GM19043 (cell line): ENCODE results near the gene TMIGD3.

Experiments
- ATAC-seq: cut with Tn5 transposase; IDR thresholded peaks from one replicate; pipeline ENCODE4 v1.9.1; 2021; ENCODE audit warnings: low read depth; ENCODE audit not compliant: unreplicated experiment

The TMIGD3 gene

GRCh38 chr1:111449703-111450017 lies 53.8 kb downstream of the TMIGD3 start:
- no peak for ATAC-seq

DNA sequence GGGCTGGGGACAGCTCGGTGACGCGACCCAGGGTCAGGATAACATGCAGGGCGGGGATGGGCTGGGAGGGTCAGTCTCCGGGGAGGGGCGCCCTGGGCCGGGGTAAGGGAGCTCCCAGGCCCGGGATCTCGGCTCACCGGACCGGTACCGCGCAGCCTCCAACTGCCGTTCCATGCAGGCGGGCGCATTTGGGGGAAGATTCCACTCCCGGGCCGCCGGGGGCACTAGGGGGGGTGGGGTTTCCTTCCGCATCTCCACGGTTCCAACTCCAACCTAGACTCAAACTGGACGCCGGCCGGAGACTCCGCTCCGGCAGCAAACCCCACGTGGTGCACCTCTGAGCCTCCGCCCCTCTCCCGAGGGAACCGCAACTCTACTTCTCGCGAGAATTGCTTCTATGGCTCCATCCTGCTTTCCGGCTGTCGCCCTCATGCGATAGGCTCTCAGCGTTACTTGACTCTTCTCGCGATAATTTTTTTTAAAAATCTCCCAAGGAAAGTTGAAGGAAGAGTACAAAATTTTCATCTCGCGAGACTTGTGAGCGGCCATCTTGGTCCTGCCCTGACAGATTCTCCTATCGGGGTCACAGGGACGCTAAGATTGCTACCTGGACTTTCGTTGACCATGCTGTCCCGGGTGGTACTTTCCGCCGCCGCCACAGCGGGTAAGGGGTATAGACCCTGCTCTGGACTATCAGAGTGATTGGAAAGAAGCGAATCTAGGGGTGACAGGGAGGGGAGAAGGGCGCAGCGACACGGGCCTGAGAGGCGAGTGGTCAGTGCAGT lies 54.3 kb downstream of the TMIGD3 start, which contains the start of the genes ATP5PB and WDR77:
TSS of gene ATP5PB (plus strand) at position 547 of the 785 bp plus-strand sequence. CDS start at position 625, 78 bp downstream.
TSS of gene WDR77 (minus strand) at position 339 of the 785 bp plus-strand sequence. CDS start at position 252, 87 bp downstream.
- ATAC-seq, result peak; percentile 87

GRCh38 chr1:111448482-111448917 lies 54.9 kb downstream of the TMIGD3 start:
- ATAC-seq, result peak; percentile 22

- ATAC-seq, result no peak
These were observed 56.2 kb downstream of the TMIGD3 start for GRCh38 chr1:111446967-111447892.

GRCh38 chr1:111446546-111446945 lies 56.9 kb downstream of the TMIGD3 start:
- no peak for ATAC-seq

GRCh38 chr1:111444031-111444430 lies 59.4 kb downstream of the TMIGD3 start:
- ATAC-seq, result no peak

GRCh38 chr1:111442457-111442856 lies 61.0 kb downstream of the TMIGD3 start:
- ATAC-seq, result no peak

GRCh38 chr1:111441573-111442192 lies 61.8 kb downstream of the TMIGD3 start:
- no peak for ATAC-seq

GRCh38 chr1:111439461-111440351 lies 63.7 kb downstream of the TMIGD3 start:
- no peak for ATAC-seq

DNA sequence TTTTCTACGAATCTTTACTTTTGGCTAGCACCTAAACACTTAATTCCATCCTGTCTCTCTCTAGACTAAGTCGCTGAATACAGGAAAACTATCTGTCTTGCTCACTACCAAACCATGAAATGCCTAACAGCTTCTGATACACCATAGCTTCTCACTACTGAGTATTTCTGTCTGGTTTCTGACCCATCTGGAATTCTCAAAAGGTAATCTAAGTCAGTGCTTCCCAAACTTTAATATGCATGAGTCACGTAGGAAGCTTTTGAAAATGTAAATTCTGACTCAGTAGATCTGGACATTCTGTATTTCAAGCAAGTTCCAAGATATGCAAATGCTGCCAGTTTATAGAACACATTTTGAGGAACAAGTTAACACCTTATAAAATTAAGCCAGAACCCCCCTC lies 66.7 kb downstream of the TMIGD3 start:
- no peak for ATAC-seq
